ENCODE measurements around the gene PDLIM1.

Gene PDLIM1

GRCh38 chr10:95314192-95314918, 23.6 kb upstream of the PDLIM1 start:
- DNase-seq, result no peak

GRCh38 chr10:95312986-95313495, 22.2 kb upstream of the PDLIM1 start:
- no peak for DNase-seq

GRCh38 chr10:95312257-95312656, 21.5 kb upstream of the PDLIM1 start:
- no peak for DNase-seq

GRCh38 chr10:95309958-95310357, 19.2 kb upstream of the PDLIM1 start:
- no peak for DNase-seq

GRCh38 chr10:95308389-95309302, 17.8 kb upstream of the PDLIM1 start:
- no peak for DNase-seq

GRCh38 chr10:95306851-95307250, 16.0 kb upstream of the PDLIM1 start:
- no peak for DNase-seq

- no peak for DNase-seq
These were observed 15.5 kb upstream of the PDLIM1 start for GRCh38 chr10:95306318-95306650.

GRCh38 chr10:95305606-95306317, 15.0 kb upstream of the PDLIM1 start:
- DNase-seq, result no peak

GRCh38 chr10:95304976-95305375, 14.2 kb upstream of the PDLIM1 start:
- DNase-seq, result no peak

- DNase-seq, result no peak
These were observed 13.7 kb upstream of the PDLIM1 start for GRCh38 chr10:95304463-95304862.

- no peak for DNase-seq
These were observed 13.1 kb upstream of the PDLIM1 start for GRCh38 chr10:95303950-95304349.

GRCh38 chr10:95303535-95303934, 12.7 kb upstream of the PDLIM1 start:
- no peak for DNase-seq

GRCh38 chr10:95300022-95300539, 9.3 kb upstream of the PDLIM1 start:
- no peak for DNase-seq

- DNase-seq, result no peak
These were observed 6.6 kb upstream of the PDLIM1 start for GRCh38 chr10:95297402-95297801.

GRCh38 chr10:95296764-95297163, 6.0 kb upstream of the PDLIM1 start:
- DNase-seq, result no peak

- peak; percentile 19 to 30 for DNase-seq
These were observed 4.4 kb upstream of the PDLIM1 start for GRCh38 chr10:95295031-95295755.

GRCh38 chr10:95293631-95294030, 2.8 kb upstream of the PDLIM1 start:
- no peak for DNase-seq

GRCh38 chr10:95291365-95292039, 699 bp upstream of the PDLIM1 start:
- no peak for DNase-seq

GRCh38 chr10:95289921-95290421, 832 bp downstream of the PDLIM1 start:
- DNase-seq, result no peak

- DNase-seq, result no peak
These were observed 1.5 kb downstream of the PDLIM1 start for GRCh38 chr10:95289003-95289920.
